Measurements from ENCODE around the gene ABCG1. TPM values are rescaled to one million over a fixed set of nuclear protein-coding genes. Genes with fewer than 3 reads are reported as not detected.

ABCG1 gene
- total RNA-seq, 2 donors from 2014 or later: 7.9 to 12.3 TPM

GRCh38 chr21:42308914-42309752 is 90.2 kb downstream of the ABCG1 start:
- no peak for DNase-seq (ENCODE audit: low spot score)
- no peak for TF ChIP-seq CTCF (IDR thresholded peaks at IDR 0.05)
- no peak overlapping the region for H3K4me3 ChIP-seq
- peaks cover 0 to 23% of the 10 kb centered on the region in 2 donors for H3K4me1 ChIP-seq
- no peaks in the 10 kb centered on the region for H3K36me3 ChIP-seq
- no peaks in the 10 kb centered on the region for H3K27me3 ChIP-seq
- no peak overlapping the region for H3K27ac ChIP-seq
- no peaks in the 10 kb centered on the region for H3K9me3 ChIP-seq

GRCh38 chr21:42309753-42310213 is 90.8 kb downstream of the ABCG1 start:
- no peaks in the 10 kb centered on the region for H3K9me3 ChIP-seq
- peaks cover 0 to 23% of the 10 kb centered on the region in 2 donors for H3K4me1 ChIP-seq
- no peak overlapping the region for H3K4me3 ChIP-seq
- H3K36me3 ChIP-seq: no peaks in the 10 kb centered on the region
- no peak overlapping the region for H3K27ac ChIP-seq
- no peak for DNase-seq (ENCODE audit: low spot score)
- no peaks in the 10 kb centered on the region for H3K27me3 ChIP-seq
- peak; percentile 78 to 86 for TF ChIP-seq CTCF (IDR thresholded peaks at IDR 0.05)

GRCh38 chr21:42310411-42311001 is 91.6 kb downstream of the ABCG1 start:
- no peak for TF ChIP-seq CTCF (IDR thresholded peaks at IDR 0.05)
- no peaks in the 10 kb centered on the region for H3K9me3 ChIP-seq
- no peak overlapping the region for H3K4me3 ChIP-seq
- no peak overlapping the region for H3K27ac ChIP-seq
- H3K4me1 ChIP-seq: peaks cover 0 to 23% of the 10 kb centered on the region in 2 donors
- DNase-seq (ENCODE audit: low spot score): no peak
- no peaks in the 10 kb centered on the region for H3K27me3 ChIP-seq
- no peaks in the 10 kb centered on the region for H3K36me3 ChIP-seq

GRCh38 chr21:42311160-42311559 is 92.2 kb downstream of the ABCG1 start:
- Histone ChIP-seq H3K4me3 (no peak overlapping the region), H3K36me3 (no peaks in the 10 kb centered on the region), H3K27me3 (no peaks in the 10 kb centered on the region), H3K9me3 (no peaks in the 10 kb centered on the region), H3K4me1 (peaks cover 0 to 23% of the 10 kb centered on the region in 2 donors), H3K27ac (no peak overlapping the region)
- no peak for TF ChIP-seq CTCF (IDR thresholded peaks at IDR 0.05)
- no peak for DNase-seq (ENCODE audit: low spot score)

GRCh38 chr21:42311816-42312625 is 93.1 kb downstream of the ABCG1 start:
- no peak for TF ChIP-seq CTCF (IDR thresholded peaks at IDR 0.05)
- H3K9me3 ChIP-seq: no peaks in the 10 kb centered on the region

More at GRCh38 chr21:42311816-42312625, 93.1 kb downstream of the ABCG1 start:
- H3K4me3 ChIP-seq: no peak overlapping the region
- no peaks in the 10 kb centered on the region for H3K36me3 ChIP-seq
- H3K27ac ChIP-seq: no peak overlapping the region
- no peaks in the 10 kb centered on the region for H3K27me3 ChIP-seq
- DNase-seq (ENCODE audit: low spot score): no peak
- H3K4me1 ChIP-seq: peaks cover 0 to 23% of the 10 kb centered on the region in 2 donors
